GM12801 (cell line): ENCODE measurements around the gene FARSB.

Source experiments
- TF ChIP-seq, protein P1 (sequence below): IDR thresholded peaks from one replicate; pipeline ENCODE4 v1.5.1; 2011; ENCODE audit warnings: control low read depth; ENCODE audit not compliant: insufficient read length; ENCODE audit errors: extremely low read depth

Gene FARSB

DNA sequence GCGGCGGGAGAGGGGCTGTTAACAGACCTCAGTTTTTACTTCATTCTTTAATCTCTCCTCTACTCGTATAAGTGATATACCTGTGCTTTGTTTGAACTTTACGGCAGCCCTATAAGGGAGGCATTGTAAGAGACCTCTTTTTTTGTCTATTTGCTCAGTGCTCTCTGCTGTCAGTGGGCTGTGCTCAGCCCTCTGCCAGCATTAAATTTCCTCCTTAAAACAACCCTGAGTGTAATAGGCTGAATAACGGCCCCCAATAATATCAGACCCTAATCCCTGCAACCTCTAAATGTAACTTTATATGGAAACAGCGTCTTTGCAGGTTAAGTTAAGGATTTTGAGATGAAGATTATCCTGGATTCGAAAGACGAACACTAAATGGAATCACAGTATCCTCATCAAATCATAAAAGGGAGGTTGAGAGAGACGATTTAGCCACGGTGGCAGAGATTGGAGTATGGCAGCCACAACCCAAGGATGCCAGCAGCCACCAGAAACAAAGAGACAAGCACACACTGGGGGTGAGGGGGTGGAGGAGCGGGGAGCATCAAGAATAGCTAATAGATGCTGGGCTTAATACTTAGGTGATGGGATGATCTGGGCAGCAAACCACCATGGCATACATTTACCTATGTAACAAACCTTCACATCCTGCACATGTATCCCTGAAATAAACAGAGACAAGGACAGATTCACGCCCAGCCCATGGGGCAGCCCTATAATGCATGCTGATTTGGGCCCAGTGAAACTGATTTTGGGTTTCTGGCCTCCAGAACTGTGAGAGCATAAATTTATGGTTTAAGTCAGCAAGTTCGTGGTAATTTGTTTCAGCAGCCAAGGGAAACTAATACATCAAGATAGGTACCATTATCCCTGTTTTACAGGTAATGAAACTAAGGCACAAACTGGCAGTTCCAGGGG, 894 bp upstream of the FARSB start:
- TF ChIP-seq, protein P1, sequence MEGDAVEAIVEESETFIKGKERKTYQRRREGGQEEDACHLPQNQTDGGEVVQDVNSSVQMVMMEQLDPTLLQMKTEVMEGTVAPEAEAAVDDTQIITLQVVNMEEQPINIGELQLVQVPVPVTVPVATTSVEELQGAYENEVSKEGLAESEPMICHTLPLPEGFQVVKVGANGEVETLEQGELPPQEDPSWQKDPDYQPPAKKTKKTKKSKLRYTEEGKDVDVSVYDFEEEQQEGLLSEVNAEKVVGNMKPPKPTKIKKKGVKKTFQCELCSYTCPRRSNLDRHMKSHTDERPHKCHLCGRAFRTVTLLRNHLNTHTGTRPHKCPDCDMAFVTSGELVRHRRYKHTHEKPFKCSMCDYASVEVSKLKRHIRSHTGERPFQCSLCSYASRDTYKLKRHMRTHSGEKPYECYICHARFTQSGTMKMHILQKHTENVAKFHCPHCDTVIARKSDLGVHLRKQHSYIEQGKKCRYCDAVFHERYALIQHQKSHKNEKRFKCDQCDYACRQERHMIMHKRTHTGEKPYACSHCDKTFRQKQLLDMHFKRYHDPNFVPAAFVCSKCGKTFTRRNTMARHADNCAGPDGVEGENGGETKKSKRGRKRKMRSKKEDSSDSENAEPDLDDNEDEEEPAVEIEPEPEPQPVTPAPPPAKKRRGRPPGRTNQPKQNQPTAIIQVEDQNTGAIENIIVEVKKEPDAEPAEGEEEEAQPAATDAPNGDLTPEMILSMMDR = no peak

DNA sequence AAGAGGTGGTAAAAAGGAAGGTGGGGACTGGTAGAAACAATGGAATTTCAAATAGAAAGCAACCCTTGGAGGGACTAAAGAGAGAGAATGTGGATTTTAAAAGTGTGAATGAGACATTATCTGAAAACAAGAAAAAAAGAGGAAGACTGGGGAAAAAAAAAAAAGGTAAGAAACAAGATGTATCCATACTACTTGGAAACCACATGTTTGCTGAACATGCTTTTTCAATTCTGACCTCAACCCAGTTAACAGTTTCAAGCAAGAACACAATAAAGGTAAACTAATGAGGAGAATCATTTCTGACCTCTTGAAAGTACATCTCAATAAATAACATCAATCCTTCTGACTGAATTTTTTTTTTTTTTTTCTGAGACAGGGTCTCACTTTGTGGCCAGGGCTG, 2.6 kb downstream of the FARSB start:
- TF ChIP-seq, protein P1 = no peak

DNA sequence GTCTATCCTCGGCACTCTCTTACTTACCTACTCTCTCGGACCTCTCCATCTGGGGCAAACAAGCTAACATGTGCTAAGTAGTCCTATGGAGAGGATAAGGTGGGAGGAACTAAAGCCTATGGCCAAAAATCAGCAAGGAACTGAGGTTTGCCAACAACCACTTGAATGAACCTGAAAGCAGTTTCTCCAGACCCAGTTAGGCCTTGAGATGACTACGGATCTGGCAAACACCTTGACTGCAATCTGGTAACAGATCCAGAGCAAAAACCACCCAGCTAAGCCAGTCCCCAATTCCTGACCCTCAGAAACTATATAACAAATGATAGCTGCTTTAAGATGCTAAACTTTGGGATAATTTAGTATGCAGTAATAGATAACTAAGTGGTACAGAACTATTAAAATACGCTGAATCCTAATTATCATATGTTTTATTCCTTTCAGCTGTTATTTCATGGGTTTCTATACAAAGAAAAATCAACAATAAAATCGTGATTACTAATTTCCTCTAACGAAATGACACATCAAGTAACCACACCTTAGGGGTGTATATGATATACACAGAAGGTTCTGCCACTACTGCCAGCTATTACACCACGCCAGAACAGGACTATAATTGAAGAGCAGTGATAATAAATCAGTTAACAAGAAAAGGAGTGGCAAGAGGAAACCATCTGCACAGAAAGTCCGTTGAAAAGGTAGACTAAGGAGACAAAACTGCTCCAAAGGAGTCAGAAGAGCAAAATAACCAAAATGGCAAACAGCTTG, 3.2 kb downstream of the FARSB start:
- TF ChIP-seq, protein P1 = no peak

GRCh38 chr2:222651718-222652418, 4.0 kb downstream of the FARSB start:
- TF ChIP-seq, protein P1 = no peak

DNA sequence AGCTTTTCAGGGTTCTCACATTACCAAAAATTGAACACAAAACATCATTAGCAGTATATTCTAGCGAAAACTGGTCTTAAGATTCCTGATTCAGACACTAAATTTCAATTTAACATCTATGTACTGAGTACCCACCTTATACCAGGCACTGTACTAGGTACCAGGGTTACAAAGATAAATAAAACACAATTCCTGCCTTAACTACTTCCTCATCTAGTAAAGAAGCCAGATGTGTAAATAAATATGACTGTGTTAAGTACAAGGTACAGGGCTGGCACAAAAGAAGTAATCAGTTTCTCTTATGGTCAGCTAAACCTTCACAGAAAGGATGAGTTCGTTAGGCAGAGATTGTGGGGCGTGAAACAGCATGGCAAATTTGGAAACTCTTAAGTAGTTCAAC, 6.1 kb downstream of the FARSB start:
- TF ChIP-seq, protein P1 = no peak

DNA sequence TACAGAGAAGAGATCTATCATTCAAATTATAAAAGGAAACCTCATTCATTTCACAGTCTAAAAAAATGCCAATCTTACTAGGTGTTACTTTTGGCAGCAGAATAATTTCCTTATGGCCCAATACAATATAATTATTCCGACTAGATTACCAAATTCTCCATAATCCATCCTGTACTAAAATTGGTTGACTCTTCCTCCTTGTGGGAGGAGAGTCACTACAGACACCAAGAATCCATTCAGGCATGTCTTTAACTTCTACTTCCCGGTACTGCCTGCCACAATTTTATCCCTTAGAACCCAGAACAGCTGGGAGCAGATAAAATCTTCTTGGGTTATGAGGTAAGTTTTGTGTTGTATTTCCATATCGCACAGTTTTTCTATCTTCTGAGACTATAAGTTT, 9.9 kb downstream of the FARSB start:
- TF ChIP-seq, protein P1 = no peak

- TF ChIP-seq, protein P1 = no peak
Observed at GRCh38 chr2:222643134-222643533, 12.8 kb downstream of the FARSB start.
